Measurements from ENCODE around the gene PRR23E.

The PRR23E gene

DNA sequence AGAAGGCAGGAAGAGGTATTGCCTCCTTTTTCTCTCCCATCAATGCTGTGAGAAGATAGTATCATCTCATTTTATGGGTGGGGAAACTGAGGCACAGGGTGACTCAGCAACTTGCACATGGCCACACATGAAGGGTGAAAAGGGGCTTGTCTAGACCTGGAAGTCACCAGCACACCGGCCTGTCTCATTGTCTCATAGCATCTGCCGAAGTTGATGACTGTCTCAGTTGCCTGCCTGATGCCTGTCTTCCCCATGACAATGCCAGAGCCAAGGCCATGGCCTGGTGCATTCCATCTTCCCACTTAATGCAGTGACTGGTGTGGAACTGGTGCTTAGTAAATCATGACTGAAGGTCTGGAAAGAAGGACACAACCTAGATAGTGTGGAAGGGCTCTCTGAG is 27.9 kb upstream of the PRR23E start:
- DNase-seq (ENCODE audit: low spot score): no peak

DNA sequence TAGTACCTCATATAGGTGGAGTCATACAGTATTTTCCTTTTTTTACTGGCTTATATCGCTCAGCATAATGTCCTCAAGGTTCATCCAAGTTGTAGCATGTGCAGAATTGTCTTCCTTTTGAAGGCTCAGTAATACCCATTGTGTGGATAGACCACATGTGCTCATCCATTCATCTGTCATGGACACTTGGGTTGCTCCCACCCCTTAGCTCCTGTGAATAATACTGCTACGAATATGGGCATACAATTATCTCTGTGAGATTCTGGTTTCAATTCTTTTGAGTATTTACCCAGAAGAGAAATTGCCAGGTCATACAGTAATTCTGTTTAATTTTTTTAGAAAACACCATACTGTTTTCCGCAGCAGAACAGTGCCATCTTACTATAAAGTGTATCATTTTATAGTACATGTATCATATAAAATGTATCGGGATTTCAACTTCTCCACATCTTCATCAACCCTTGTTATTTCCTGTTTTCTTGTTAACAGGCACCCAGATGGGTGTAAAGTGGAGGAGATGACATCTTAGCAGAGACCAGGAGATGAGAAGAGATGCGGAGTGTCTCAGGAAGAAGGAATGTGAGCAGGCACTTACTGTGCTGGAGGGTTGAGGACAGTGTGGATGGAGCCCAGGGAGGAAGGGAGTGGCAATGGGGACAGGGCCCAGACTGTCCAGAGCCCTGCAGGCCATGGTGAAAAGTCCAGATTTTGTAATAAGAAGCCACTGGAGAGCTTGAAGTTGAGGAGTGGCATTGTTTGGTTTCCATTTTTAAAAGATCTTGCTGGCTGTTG is 27.0 kb upstream of the PRR23E start:
- DNase-seq (ENCODE audit: low spot score): no peak

DNA sequence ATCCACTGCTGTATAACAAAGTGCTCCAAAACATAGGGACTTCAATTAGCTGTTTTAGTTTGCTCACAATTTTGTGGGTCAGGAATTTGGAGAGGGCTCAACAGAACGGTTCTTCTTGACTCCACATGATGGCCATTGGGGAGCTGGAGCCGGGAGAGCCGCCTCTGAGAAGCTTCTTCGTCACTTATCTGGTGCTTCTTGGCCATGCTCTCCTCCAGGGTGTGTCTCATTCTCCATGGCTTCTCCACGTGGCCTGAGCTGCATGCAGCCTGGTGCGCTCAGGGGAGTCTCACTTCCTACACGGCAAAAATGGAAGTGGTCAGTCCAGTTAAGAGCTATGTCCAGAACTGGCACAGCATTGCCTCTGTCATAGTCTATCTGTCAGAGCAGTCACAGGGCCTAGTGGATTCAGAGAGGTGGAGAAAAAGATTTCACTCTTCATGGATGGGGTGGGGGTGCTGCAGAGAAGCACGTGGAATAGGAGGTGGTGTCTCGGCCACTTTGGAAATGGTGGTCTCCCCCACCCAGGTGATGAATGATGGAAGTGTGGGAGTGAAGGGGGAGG is 26.3 kb upstream of the PRR23E start:
- no peak for DNase-seq (ENCODE audit: low spot score)

DNA sequence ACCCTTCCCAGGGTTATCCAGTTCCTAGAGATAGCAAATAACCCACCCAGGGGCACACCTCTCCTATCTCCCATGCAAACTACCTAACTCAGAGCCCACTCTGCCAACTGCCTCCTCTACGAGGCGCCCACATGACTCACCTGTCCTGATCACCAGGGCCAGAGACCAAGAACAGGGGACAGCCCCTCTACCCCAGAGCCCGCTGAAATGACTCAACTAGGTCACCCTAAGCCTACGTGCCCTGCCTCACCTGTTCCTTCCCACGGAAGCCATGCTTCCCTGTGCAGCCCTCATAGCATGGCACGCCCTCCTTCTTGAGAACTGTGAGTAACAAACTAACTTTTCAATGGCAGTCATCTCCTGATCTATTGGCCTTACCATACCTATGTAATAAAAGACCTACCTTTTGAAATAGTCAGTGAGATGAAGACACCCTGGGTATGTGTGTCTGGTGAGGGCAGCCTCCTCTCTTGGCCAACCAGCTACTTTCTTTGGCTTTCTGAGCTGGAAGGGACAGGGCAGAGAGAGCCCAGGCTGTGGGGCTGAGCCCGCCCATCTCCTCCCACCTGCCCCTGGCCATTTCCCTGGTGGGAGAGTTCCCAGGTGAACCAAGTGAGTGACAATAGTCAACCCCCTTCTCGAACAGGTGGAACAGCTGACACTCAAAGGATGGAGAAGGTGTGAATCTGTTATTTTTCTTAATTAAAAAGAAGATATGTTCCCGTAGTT is 25.5 kb upstream of the PRR23E start:
- no peak for DNase-seq (ENCODE audit: low spot score)

DNA sequence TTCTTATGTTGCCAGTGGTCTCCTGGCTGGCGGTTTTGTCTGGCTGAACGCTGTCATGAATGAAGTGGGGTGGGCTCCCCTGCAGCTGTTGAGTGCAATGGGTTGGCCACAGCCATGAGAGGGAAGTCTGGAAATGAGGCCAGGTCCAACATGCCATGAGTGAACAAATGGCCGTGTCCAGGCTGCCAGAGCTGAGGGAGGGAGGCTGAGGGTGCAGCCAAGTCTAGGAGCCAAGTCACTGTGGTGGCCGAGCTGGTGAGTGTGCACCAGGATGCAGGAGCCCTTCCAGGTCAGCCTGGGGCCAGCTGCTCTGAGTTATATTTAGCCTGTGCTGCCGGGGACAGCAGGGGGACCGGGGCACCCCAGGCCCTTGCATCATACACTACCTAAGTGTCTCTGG is 24.7 kb upstream of the PRR23E start:
- no peak for DNase-seq (ENCODE audit: low spot score)

GRCh38 chr3:127170814-127171213 is 22.1 kb upstream of the PRR23E start:
- DNase-seq (ENCODE audit: low spot score): no peak

DNA sequence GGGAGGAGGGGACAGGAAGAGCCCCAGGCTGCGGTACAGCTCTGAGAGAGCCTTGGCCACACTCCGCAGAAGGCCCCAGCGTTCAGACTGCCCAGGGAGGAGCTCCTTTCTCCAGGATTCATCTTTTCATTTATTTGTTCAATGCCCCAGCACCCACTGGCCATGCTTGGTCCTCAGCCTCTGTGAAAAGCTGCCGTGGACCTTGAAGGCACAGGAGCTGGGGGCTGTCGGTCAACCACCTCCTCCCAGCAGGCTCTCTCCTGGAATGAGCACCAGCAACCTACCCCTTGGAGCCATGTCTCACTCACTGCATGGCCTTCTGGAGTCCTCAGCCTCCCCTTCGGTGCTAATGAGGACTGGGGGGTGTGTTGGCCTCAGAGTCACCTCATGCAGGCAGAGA is 21.6 kb upstream of the PRR23E start:
- DNase-seq (ENCODE audit: low spot score): no peak

DNA sequence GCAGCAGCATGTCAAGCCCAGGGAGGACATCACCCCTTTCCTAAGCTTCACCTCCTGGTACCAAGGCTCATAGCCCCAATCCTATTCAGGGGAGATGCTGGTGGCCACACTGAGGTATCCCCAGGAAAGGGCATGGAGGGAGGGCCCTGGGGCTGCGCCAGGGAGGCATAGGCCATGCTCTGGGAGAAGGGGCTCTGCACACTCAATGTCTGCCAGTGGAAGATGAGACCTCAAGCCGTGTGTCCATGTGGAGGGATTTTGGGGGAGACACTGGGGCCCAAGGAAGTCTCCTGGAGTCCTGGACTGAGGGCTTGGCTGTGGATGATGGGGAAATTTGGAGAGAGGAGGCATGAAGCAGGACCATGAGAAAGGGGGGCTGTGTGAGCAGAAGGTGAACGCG is 21.2 kb upstream of the PRR23E start:
- DNase-seq (ENCODE audit: low spot score): no peak

GRCh38 chr3:127172211-127172610 is 20.7 kb upstream of the PRR23E start:
- no peak for DNase-seq (ENCODE audit: low spot score)

DNA sequence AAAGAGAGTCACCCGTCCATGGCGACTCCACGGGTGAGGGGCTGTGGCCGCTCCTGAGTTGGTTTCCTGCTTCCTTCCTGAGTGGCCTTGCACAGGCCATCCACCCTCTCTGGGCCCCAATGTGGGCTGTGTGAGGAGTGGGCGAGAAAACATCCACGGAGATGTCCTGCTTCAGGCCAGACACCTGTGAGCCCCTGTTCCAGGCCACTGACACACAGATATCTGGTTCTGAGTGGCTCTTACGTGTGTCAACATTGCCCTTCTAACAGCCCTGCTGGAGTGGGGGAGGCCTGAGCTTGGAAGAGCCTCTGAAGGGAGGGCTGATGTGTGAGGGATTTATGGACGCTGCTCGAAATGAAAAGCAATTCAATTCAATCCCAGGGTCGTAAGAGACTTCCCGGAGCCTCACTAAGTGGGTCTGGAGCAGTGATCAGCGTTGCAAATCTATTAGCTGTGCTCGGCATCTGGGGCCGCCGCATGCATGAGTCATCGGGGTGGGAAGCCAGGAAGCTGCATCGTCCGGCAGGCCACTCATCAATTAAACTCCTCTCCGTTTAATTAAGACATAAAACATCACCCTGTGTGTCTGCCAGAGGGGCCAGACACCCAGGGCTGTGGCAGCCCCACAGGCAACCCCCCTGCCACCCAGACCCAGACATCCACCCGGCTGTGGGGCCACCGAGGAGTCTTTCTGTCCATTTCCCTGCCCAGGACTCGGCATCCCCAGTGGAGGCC is 20.0 kb upstream of the PRR23E start:
- DNase-seq (ENCODE audit: low spot score): no peak

DNA sequence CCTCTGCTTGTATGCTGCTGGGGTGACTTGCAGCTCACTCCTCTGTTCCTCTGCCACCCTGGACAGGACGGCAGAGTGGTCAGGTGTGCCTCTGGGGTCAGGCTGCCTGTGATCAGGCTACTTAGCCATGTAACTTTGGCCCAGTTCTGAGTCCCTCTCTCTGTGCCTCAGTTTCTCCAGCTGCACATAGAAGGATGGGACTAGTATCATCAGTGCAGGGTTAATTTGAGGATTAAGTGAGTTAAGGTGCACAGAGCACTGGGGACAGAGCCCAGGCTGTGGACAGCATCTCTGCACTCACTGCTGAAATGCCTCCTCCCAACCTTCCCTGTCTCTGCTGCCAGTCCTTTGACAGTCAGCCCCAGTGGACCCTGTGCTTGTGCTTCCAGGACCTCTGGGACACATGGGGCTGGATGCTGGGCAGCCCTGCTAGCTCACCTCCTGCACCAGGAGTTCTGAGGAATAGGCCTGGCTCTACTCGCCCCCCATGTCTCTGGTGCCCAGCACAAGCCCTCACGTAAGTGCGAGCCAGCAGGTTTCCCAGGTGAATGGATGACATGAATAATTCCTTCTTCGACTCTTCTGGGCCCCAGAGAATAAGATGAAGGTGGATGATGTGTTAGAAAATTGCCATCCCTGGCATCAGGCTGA is 19.3 kb upstream of the PRR23E start:
- DNase-seq (ENCODE audit: low spot score): no peak

DNA sequence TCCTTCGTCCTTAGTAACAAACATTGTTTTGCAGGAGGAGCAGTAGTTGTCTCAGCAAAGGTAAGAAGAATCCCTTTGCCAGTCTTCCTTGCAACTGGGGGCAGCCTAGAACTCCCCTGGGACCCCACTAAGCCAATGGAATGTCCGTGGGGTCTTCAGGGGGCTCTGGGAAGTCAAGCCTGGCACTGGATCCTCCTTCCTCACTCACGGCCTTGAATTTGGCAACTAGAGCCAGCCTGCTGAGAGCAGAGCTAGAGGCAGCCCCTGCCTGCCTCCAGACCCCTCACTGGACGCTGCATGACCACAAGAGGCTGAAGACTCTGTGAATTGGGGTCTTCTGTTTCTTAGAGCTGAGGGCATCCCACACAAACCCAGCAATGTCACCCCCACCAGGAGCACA is 18.6 kb upstream of the PRR23E start:
- DNase-seq (ENCODE audit: low spot score): no peak

GRCh38 chr3:127174715-127175140 is 18.2 kb upstream of the PRR23E start:
- DNase-seq (ENCODE audit: low spot score): no peak

DNA sequence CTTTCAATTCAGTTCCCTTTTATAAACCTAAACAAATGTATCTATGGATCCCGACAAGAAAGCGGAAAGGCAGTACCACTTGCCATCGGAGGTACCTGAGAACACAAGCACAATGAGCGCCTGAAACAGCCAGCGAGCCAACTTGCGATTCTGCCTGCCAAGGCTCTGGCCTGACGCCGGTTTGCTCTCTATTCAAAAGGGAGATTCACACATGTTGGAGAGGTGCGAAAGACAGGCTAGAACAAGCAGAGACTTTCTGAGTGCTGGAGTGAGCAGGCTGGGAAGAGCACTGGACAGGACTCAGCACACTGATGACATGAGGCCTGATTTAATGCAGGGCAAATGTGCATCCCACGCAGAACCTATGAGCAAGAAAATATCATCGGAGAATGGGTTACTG is 17.7 kb upstream of the PRR23E start:
- DNase-seq (ENCODE audit: low spot score): no peak

- DNase-seq (ENCODE audit: low spot score): no peak
These were observed 15.7 kb upstream of the PRR23E start for GRCh38 chr3:127177226-127177625.

DNA sequence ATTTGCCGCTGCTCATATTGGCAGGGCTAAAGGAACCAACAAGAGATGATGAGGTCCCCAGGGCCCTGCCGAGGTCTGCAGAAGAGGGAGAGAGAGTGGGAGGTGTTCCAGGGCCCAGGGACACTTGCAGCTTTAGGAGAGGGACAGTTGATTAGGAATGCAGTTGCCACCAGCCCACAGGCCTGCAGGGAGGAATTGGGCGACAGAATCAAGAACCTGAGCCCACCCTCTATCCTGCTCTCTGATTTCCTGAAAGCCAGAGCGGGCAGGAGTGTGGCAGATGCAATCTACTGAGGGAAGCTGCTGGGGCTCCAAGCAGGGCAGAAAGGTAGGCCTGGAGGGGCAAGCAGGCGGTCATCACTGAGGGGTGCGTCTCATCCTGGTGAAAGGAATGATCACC is 12.1 kb upstream of the PRR23E start:
- DNase-seq (ENCODE audit: low spot score): no peak

GRCh38 chr3:127182431-127182830 is 10.5 kb upstream of the PRR23E start:
- DNase-seq (ENCODE audit: low spot score): no peak

DNA sequence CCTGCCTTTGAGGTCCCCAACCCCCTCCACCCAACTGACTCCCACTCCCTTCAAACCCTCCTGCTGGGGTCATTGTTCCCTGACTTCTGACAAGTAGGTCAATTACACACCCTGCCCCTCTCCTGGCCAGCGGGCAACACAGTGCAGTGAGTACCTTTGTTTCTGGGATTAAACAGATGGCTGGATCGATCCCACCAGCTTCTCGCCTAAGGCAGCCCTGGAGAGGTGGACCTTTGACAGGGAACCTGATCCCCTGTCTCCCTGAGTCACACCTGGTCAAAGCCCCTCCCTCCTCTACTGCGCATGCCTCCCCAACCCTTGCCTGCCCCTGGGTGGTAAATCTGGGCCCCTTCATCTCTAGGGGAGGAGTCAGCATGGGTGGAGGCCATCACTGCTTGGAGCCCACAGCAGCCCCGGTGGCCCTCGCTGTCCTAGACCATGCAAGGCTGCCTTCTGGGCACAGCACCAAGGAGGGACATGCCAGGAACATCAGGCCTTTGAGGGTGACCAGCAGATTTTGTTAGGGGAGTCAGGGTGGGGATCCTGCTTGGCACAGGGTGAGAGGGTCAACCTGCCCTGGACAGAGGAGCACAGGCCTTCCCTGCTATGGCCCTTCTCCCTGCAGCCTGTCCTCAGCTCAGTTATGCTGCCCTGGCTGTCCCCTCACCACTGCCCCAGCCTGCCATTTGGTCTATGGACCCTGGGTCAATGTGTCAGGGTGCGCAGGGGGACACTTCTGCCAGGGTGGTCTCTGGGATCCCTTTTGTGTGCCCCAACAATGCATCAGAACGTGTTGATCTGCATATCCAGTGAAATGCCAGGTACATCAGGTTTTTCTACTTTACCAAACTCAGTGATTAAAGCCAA is 9.8 kb upstream of the PRR23E start:
- no peak for DNase-seq (ENCODE audit: low spot score)

- no peak for DNase-seq (ENCODE audit: low spot score)
These were observed 8.7 kb upstream of the PRR23E start for GRCh38 chr3:127183931-127184869.

DNA sequence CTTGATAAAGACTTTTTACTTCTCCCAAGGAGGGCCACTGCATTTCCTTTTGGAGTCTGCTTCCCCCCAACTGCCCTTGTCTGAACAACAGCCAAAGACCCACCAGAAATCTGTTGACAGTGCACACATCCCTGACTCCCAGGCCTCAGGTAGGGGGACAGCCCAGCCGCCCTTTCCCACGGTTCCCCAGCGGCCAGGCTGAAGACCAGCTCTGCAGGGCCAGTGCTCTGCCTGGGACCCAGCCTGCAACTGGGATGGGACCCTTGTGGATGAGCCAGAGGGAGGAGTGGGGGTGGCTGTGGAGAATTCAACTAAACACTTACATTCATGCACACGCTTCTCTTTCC is 8.1 kb upstream of the PRR23E start:
- DNase-seq (ENCODE audit: low spot score): no peak
